Stimulated activated naive B cell treated with anti-CD40 and anti-IgM and Interleukin-4, amounts not matched to agents 10 μg/mL and 1 μg/mL and 100 μg/mL, for 72 hours (primary cell): Measurements from ENCODE around the gene SETDB2.

Source experiments
- ATAC-seq, 2 donors: fragments of 150-1000 bp; cut with Tn5 transposase; replicated peaks; 2 replicates each; pipeline ENCODE4 v1.10.0; 2021; ENCODE audit warnings: moderate library complexity in 1 of 2
- DNase-seq: peaks from one replicate; pipeline ENCODE4 v3.0.0; 2021
- H3K27ac Mint-ChIP-seq: one replicate; pipeline ENCODE4 v1.8.0; 2022; ENCODE audit warnings: mild to moderate bottlenecking, mixed read lengths
- H3K27me3 Mint-ChIP-seq, 2 donors: one replicate each; pipeline ENCODE4 v1.8.0; 2022; ENCODE audit warnings: mixed read lengths in 2 of 2
- H3K36me3 Mint-ChIP-seq, 2 donors: one replicate each; pipeline ENCODE4 v1.8.0; 2022; ENCODE audit warnings: mixed read lengths in 2 of 2, mild to moderate bottlenecking in 1 of 2
- H3K4me1 Mint-ChIP-seq, 2 donors: one replicate each; pipeline ENCODE4 v1.8.0; 2022; ENCODE audit warnings: mixed read lengths in 2 of 2, mild to moderate bottlenecking in 1 of 2
- H3K4me3 Mint-ChIP-seq, 2 donors: one replicate each; pipeline ENCODE4 v1.8.0; 2022; ENCODE audit warnings: mild to moderate bottlenecking in 2 of 2, mixed read lengths in 2 of 2, moderate library complexity in 1 of 2
- H3K9me3 Mint-ChIP-seq, 2 donors: one replicate each; pipeline ENCODE4 v1.8.0; 2022; ENCODE audit warnings: mixed read lengths in 2 of 2, mild to moderate bottlenecking in 1 of 2

The SETDB2 gene

DNA sequence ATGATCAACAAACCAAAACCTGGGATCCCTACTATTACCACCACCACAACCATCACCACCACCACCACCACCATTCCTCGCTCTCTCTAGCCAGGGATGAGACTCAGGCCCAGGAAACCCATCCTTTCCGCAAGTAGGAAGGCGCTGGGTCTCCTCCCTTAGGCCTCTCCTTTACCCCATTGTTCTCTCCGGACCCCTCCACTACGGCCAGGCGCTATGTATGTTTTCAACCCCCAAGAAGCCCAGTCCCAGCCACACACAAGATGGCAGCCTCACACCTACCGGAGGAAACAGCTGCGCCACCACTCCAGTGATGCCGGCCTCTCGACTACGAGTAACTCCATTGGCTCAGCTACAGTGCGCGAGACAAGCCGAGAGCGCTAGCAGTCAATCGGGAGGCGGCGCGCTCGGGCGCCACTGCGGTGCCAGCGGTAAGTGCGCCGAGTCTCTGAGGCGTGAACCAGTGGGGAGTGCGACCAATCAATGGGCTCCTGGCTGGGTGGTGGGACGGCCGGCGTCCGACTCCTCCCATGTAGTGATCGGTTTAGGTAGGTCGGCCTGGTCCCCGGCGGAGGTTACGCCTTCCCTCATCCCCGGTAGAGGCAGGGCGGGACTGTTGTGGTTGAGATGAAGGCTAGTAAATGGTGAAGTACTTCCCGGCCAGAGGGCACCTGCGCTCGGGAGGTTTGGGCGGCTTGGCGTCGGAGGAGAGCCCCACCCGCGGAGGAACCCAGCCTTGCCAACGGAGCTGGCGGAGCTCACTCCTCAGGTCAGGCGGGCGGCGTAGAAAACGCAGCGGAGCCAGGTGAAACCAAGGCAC lies at the start of gene SETDB2, which contains the start of gene CAB39L:
SETDB2 (plus strand) TSS at position 571 of the 820 bp plus-strand sequence. CDS start 7,620 bp downstream, outside the sequence.
CAB39L (minus strand) TSS at position 361 of the 820 bp plus-strand sequence. CDS start 61,154 bp downstream, outside the sequence.
- DNase-seq (peak; percentile 99), ATAC-seq (peak; percentile 91 to 92)
- Mint-ChIP-seq H3K4me3 (peak within 1 kb of the TSS; percentile 90 to 91), H3K27me3 (no peaks in the 10 kb centered on the region), H3K4me1 (peaks cover 16 to 52% of the 10 kb centered on the region in 2 donors), H3K9me3 (no peaks in the 10 kb centered on the region), H3K27ac (peak within 1 kb of the TSS; percentile 96), H3K36me3 (peaks cover 10 to 29% of the 10 kb centered on the region in 2 donors)

- Mint-ChIP-seq H3K27me3 (no peaks in the 10 kb centered on the region), H3K4me3 (no peak overlapping the region), H3K4me1 (no peaks in the 10 kb centered on the region), H3K9me3 (no peaks in the 10 kb centered on the region), H3K27ac (no peak overlapping the region), H3K36me3 (peaks cover 0 to 3% of the 10 kb centered on the region in 2 donors)
- ATAC-seq (no peak), DNase-seq (no peak)
These were observed 48.6 kb upstream of the SETDB2 start for GRCh38 chr13:49395451-49395865.

GRCh38 chr13:49395878-49396380 lies 48.1 kb upstream of the SETDB2 start:
- H3K27ac Mint-ChIP-seq = no peak overlapping the region
- H3K27me3 Mint-ChIP-seq = no peaks in the 10 kb centered on the region
- no peaks in the 10 kb centered on the region for H3K36me3 Mint-ChIP-seq
- H3K4me3 Mint-ChIP-seq = no peak overlapping the region
- peaks cover 0 to under 1% of the 10 kb centered on the region in 2 donors for H3K4me1 Mint-ChIP-seq
- no peak for DNase-seq
- no peaks in the 10 kb centered on the region for H3K9me3 Mint-ChIP-seq
- ATAC-seq = no peak

- H3K4me1 Mint-ChIP-seq = peaks cover 3 to 8% of the 10 kb centered on the region in 2 donors
- ATAC-seq (no peak), DNase-seq (no peak)
- peaks cover 12 to 16% of the 10 kb centered on the region in 2 donors for H3K36me3 Mint-ChIP-seq
- H3K4me3 Mint-ChIP-seq = no peak overlapping the region
- H3K9me3 Mint-ChIP-seq = peaks cover 12 to 15% of the 10 kb centered on the region in 2 donors
- no peak overlapping the region for H3K27ac Mint-ChIP-seq
- no peaks in the 10 kb centered on the region for H3K27me3 Mint-ChIP-seq
These were observed 44.1 kb upstream of the SETDB2 start for GRCh38 chr13:49399801-49400472.

GRCh38 chr13:49400755-49401659 lies 43.1 kb upstream of the SETDB2 start:
- peaks cover 3 to 8% of the 10 kb centered on the region in 2 donors for H3K4me1 Mint-ChIP-seq
- peak overlapping the region; percentile 52 for H3K27ac Mint-ChIP-seq
- H3K4me3 Mint-ChIP-seq = peak overlapping the region; percentile 7 to 58
- H3K9me3 Mint-ChIP-seq = peaks cover 17 to 23% of the 10 kb centered on the region in 2 donors
- peaks cover 19 to 26% of the 10 kb centered on the region in 2 donors for H3K36me3 Mint-ChIP-seq
- no peaks in the 10 kb centered on the region for H3K27me3 Mint-ChIP-seq
- ATAC-seq (peak; percentile 98 to 100), DNase-seq (peak; percentile 3)

DNA sequence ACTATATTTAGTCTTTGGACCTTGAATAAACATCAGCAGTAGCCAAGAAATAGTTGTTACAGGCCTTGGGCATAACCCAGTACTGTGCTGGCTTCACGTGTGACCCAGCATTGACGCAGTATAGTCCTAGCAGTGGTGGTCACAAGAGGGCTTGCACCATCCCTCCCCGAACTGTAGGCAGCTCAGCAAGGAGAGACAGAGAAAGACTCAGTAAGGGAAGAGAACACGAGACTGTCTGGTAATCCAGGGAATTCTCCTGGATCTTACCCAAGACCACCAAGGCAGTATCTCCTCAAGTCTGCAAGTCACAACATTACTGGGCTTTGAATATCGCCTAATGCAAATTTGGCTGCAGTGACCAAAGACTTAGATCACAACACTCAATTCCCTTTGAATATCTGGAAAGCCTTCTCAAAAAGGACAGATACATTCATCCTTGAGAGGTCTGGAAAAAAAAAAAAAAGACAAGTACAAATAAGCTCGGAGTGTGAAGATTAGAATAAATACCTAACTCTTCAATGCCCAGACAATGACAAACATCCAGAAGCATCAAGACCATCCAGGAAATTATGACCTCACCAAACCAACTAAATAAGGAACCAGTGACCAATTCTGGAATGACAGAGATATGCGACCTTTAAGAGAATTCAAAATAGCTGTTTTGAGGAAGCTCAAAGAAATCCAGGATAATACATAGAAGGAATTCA lies 39.9 kb upstream of the SETDB2 start:
- Mint-ChIP-seq H3K9me3 (peaks cover 17 to 23% of the 10 kb centered on the region in 2 donors), H3K4me3 (no peak overlapping the region), H3K4me1 (peaks cover 3 to 12% of the 10 kb centered on the region in 2 donors), H3K36me3 (peaks cover 20 to 26% of the 10 kb centered on the region in 2 donors), H3K27ac (no peak overlapping the region), H3K27me3 (no peaks in the 10 kb centered on the region)
- no peak for ATAC-seq
- DNase-seq = no peak

GRCh38 chr13:49404703-49405020 lies 39.4 kb upstream of the SETDB2 start:
- no peaks in the 10 kb centered on the region for H3K27me3 Mint-ChIP-seq
- H3K4me1 Mint-ChIP-seq = peaks cover 3 to 16% of the 10 kb centered on the region in 2 donors
- ATAC-seq (no peak), DNase-seq (no peak)
- H3K27ac Mint-ChIP-seq = no peak overlapping the region
- H3K36me3 Mint-ChIP-seq = peaks cover 20 to 26% of the 10 kb centered on the region in 2 donors
- H3K4me3 Mint-ChIP-seq = no peak overlapping the region
- peaks cover 17 to 23% of the 10 kb centered on the region in 2 donors for H3K9me3 Mint-ChIP-seq

- Mint-ChIP-seq H3K4me3 (no peak overlapping the region), H3K4me1 (peaks cover 0 to 8% of the 10 kb centered on the region in 2 donors), H3K36me3 (peaks cover 20 to 26% of the 10 kb centered on the region in 2 donors), H3K9me3 (peaks cover 17 to 23% of the 10 kb centered on the region in 2 donors), H3K27me3 (no peaks in the 10 kb centered on the region), H3K27ac (no peak overlapping the region)
- ATAC-seq = no peak
- DNase-seq = no peak
These were observed 37.0 kb upstream of the SETDB2 start for GRCh38 chr13:49407068-49407467.

- Mint-ChIP-seq H3K9me3 (peaks cover 17 to 23% of the 10 kb centered on the region in 2 donors), H3K27ac (no peak overlapping the region), H3K4me3 (no peak overlapping the region), H3K4me1 (peaks cover 0 to 8% of the 10 kb centered on the region in 2 donors), H3K27me3 (no peaks in the 10 kb centered on the region), H3K36me3 (peaks cover 20 to 26% of the 10 kb centered on the region in 2 donors)
- DNase-seq (no peak), ATAC-seq (no peak)
These were observed 36.1 kb upstream of the SETDB2 start for GRCh38 chr13:49407936-49408335.

GRCh38 chr13:49409008-49409407 lies 35.1 kb upstream of the SETDB2 start:
- Mint-ChIP-seq H3K36me3 (peaks cover 16 to 20% of the 10 kb centered on the region in 2 donors), H3K4me1 (peaks cover 0 to 8% of the 10 kb centered on the region in 2 donors), H3K27me3 (no peaks in the 10 kb centered on the region), H3K4me3 (no peak overlapping the region), H3K27ac (peak overlapping the region; percentile 33), H3K9me3 (peaks cover 13 to 18% of the 10 kb centered on the region in 2 donors)
- DNase-seq = no peak
- ATAC-seq = no peak

GRCh38 chr13:49410006-49410405 lies 34.1 kb upstream of the SETDB2 start:
- Mint-ChIP-seq H3K36me3 (peaks cover 7 to 10% of the 10 kb centered on the region in 2 donors), H3K27me3 (no peaks in the 10 kb centered on the region), H3K27ac (no peak overlapping the region), H3K4me3 (no peak overlapping the region), H3K9me3 (peaks cover 5 to 8% of the 10 kb centered on the region in 2 donors), H3K4me1 (peaks cover 0 to 8% of the 10 kb centered on the region in 2 donors)
- no peak for ATAC-seq
- DNase-seq = no peak

- no peak for DNase-seq
- Mint-ChIP-seq H3K4me3 (no peak overlapping the region), H3K9me3 (peaks cover 2 to 5% of the 10 kb centered on the region in 2 donors), H3K36me3 (peaks cover 4 to 5% of the 10 kb centered on the region in 2 donors), H3K27me3 (no peaks in the 10 kb centered on the region), H3K27ac (no peak overlapping the region), H3K4me1 (peaks cover 0 to 8% of the 10 kb centered on the region in 2 donors)
- ATAC-seq = no peak
These were observed 33.6 kb upstream of the SETDB2 start for GRCh38 chr13:49410477-49410876.

DNA sequence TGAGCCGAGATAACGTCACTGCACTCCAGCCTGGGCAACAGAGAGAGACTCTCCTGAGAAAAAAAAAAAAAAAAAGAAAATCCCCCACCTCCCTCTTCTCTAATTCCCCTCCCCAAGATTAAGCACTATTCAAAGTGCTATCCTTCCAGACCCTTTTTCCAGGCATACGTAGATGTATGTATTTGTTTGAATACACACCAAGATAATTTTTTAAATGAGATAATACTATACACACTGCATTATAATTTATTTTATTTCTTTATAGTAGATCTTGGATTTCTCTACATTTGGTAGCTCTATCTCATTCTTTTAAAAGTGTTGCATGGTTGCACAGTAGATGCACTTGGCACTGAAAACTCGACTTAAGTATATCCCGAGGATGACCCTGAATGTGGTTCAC lies 32.7 kb upstream of the SETDB2 start:
- H3K36me3 Mint-ChIP-seq = peaks cover 0 to 1% of the 10 kb centered on the region in 2 donors
- H3K27me3 Mint-ChIP-seq = no peaks in the 10 kb centered on the region
- DNase-seq = no peak
- H3K27ac Mint-ChIP-seq = no peak overlapping the region
- H3K9me3 Mint-ChIP-seq = no peaks in the 10 kb centered on the region
- no peak for ATAC-seq
- H3K4me1 Mint-ChIP-seq = peaks cover 0 to 8% of the 10 kb centered on the region in 2 donors
- H3K4me3 Mint-ChIP-seq = no peak overlapping the region
